NCI-H345 treated with DMSO at 0.1 percent for 48 hours (cell line): Measurements from ENCODE around the gene ISLR.
A peak's percentile ranks its signal among the peaks of the same experiment; 100 is the strongest.

Experiments used
- DNase-seq: peaks from one replicate; lab custom pipeline; 2025; ENCODE audit not compliant: unreplicated experiment; lab: John Stamatoyannopoulos, UW

ISLR gene

GRCh38 chr15:74192751-74193150, 19.2 kb downstream of the ISLR start:
- no peak for DNase-seq

- no peak for DNase-seq
Measured at GRCh38 chr15:74193299-74193718, 19.8 kb downstream of the ISLR start.

- no peak for DNase-seq
Measured at GRCh38 chr15:74193905-74194304, 20.4 kb downstream of the ISLR start.

- DNase-seq, result no peak
Measured at GRCh38 chr15:74194572-74195559, 21.4 kb downstream of the ISLR start.

- DNase-seq, result peak; percentile 11
Measured at GRCh38 chr15:74196175-74196574, 22.7 kb downstream of the ISLR start.

GRCh38 chr15:74197176-74197965, 23.9 kb downstream of the ISLR start:
- DNase-seq, result no peak

GRCh38 chr15:74199297-74199652, 25.8 kb downstream of the ISLR start:
- DNase-seq, result no peak

- DNase-seq, result no peak
Measured at GRCh38 chr15:74200412-74200815, 26.9 kb downstream of the ISLR start.

GRCh38 chr15:74200871-74201419, 27.4 kb downstream of the ISLR start:
- DNase-seq, result no peak

- DNase-seq, result no peak
Measured at GRCh38 chr15:74201710-74202420, 28.4 kb downstream of the ISLR start.

- DNase-seq, result no peak
Measured at GRCh38 chr15:74202452-74203401, 29.2 kb downstream of the ISLR start, which contains the start of gene STRA6. STRA6 (minus strand) TSS chr15:74202787; CDS start chr15:74202267, 520 bp downstream.

- DNase-seq, result no peak
Measured at GRCh38 chr15:74203914-74204431, 30.5 kb downstream of the ISLR start.

- DNase-seq, result no peak
Measured at GRCh38 chr15:74205582-74205947, 32.1 kb downstream of the ISLR start.

- no peak for DNase-seq
Measured at GRCh38 chr15:74206801-74207281, 33.3 kb downstream of the ISLR start.

- DNase-seq, result no peak
Measured at GRCh38 chr15:74207652-74208440, 34.3 kb downstream of the ISLR start.

GRCh38 chr15:74208496-74208895, 35.0 kb downstream of the ISLR start:
- DNase-seq, result no peak

GRCh38 chr15:74208901-74209559, 35.5 kb downstream of the ISLR start:
- no peak for DNase-seq

GRCh38 chr15:74209560-74209958, 36.0 kb downstream of the ISLR start:
- no peak for DNase-seq
